SK-N-MC (cell line): ENCODE data around the gene DUS3L.

Experiments used
- EZH2 ChIP-seq: fragments of 200-600 bp; sonication (generic); IDR thresholded peaks from one replicate; pipeline ENCODE4 v1.6.1; 2017; ENCODE audit warnings: antibody characterized with exemption
- POLR2AphosphoS5 ChIP-seq: IDR thresholded peaks from 2 replicates; pipeline ENCODE4 v1.6.1; 2012; ENCODE audit warnings: mild to moderate bottlenecking, low read depth, low read length, borderline replicate concordance

DNA sequence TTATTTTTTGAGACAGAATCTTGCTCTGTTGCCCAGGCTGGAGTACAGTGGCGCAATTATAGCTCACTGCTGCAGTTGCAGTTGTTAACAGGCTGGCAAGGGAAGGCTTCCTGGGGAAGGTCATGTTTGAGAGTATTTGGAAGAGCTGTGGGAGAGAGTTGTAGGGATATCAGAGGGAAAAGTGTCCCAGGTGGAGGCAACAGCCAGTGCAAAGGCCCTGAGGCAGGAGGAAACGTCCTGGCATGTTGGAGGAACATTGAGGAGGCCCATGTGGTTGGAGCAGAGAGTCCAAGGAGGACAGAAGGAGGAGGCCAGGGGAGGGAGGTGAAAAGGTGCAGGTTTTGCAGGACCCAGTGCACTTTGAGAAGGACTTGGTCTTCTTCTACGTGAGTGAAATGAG, 2.2 kb upstream of the DUS3L start:
- TF ChIP-seq POLR2AphosphoS5 (no peak), EZH2 (no peak)
